Neural cell (in vitro differentiated cells): ENCODE measurements around the gene MAML2. TPM values are rescaled to one million over a fixed set of nuclear protein-coding genes. Genes with fewer than 3 reads are reported as not detected.

Experiments used
- H2AFZ ChIP-seq: fragments of 200-600, 300-800 bp; sonication (generic), shearing (Covaris generic); 2 replicates; pipeline ENCODE4 v1.6.0; 2014; ENCODE audit warnings: low read depth, mild to moderate bottlenecking, antibody characterized with exemption, low read length, moderate library complexity
- H3F3A ChIP-seq: fragments of 200-600 bp; shearing (Covaris generic); 2 replicates; pipeline ENCODE4 v1.6.1; 2016; ENCODE audit warnings: mild to moderate bottlenecking, moderate library complexity, mixed read lengths, antibody characterized with exemption, low read length; ENCODE audit not compliant: insufficient read depth, poor library complexity, severe bottlenecking
- H3K27ac ChIP-seq: fragments of 200-600, 300-800 bp; sonication (generic), shearing (Covaris generic); 2 replicates; pipeline ENCODE4 v1.5.1; 2014; ENCODE audit warnings: mild to moderate bottlenecking, low read length, moderate library complexity
- H3K27me3 ChIP-seq: fragments of 300-800, 200-600 bp; sonication (generic), shearing (Covaris generic); 2 replicates; pipeline ENCODE4 v1.6.0; 2014; ENCODE audit warnings: mild to moderate bottlenecking, low read depth, low read length, moderate library complexity; ENCODE audit not compliant: insufficient read depth
- H3K36me3 ChIP-seq: fragments of 300-800, 200-600 bp; sonication (generic), shearing (Covaris generic); 2 replicates; pipeline ENCODE4 v1.5.1; 2014; ENCODE audit warnings: mild to moderate bottlenecking, antibody characterized with exemption, low read length, moderate library complexity; ENCODE audit not compliant: insufficient read depth
- H3K4me2 ChIP-seq: fragments of 300-800, 200-600 bp; sonication (generic), shearing (Covaris generic); 2 replicates; pipeline ENCODE4 v1.6.0; 2014; ENCODE audit warnings: mild to moderate bottlenecking, low read length
- H3K4me3 ChIP-seq: fragments of 300-800, 200-600 bp; sonication (generic), shearing (Covaris generic); 2 replicates; pipeline ENCODE4 v1.5.1; 2014; ENCODE audit warnings: mild to moderate bottlenecking, low read length, moderate library complexity
- H3K79me2 ChIP-seq: fragments of 200-600 bp; shearing (Covaris generic); replicated peaks from 2 replicates; pipeline ENCODE4 v1.6.0; 2014; ENCODE audit warnings: mild to moderate bottlenecking, low read length, moderate library complexity; ENCODE audit not compliant: insufficient read depth
- H3K9ac ChIP-seq: fragments of 300-800, 200-600 bp; sonication (generic), shearing (Covaris generic); 2 replicates; pipeline ENCODE4 v1.6.1; 2016; ENCODE audit warnings: mild to moderate bottlenecking, low read length, mixed read lengths
- H3K9me2 ChIP-seq: fragments of 200-600 bp; shearing (Covaris generic); 2 replicates; pipeline ENCODE4 v1.6.1; 2016; ENCODE audit warnings: mild to moderate bottlenecking, low read length, mixed read lengths; ENCODE audit not compliant: insufficient read depth
- H3K9me3 ChIP-seq: fragments of 200-600, 300-800 bp; sonication (generic), shearing (Covaris generic); 2 replicates; pipeline ENCODE4 v1.6.1; 2016; ENCODE audit warnings: mild to moderate bottlenecking, mixed run types, low read length, moderate library complexity, mixed read lengths
- H4K20me1 ChIP-seq: fragments of 200-600 bp; shearing (Covaris generic); 2 replicates; pipeline ENCODE4 v1.6.1; 2016; ENCODE audit warnings: mild to moderate bottlenecking, mixed run types; ENCODE audit not compliant: insufficient read depth
- EP300 ChIP-seq: fragments of 450-650 bp; conservative IDR thresholded peaks from 2 replicates; pipeline ENCODE4 v1.6.1; 2014; ENCODE audit warnings: antibody characterized with exemption, mild to moderate bottlenecking, moderate library complexity; ENCODE audit not compliant: poor library complexity, severe bottlenecking
- EZH2 ChIP-seq: fragments of 200-600, 300-800 bp; shearing (Covaris generic), sonication (generic); IDR thresholded peaks from 2 replicates; pipeline ENCODE4 v1.6.1; 2014; ENCODE audit warnings: antibody characterized with exemption, low read length, borderline replicate concordance, mild to moderate bottlenecking; ENCODE audit not compliant: insufficient read depth, poor library complexity, severe bottlenecking
- MXI1 ChIP-seq: fragments of 450-650 bp; conservative IDR thresholded peaks from 2 replicates; pipeline ENCODE4 v1.6.1; 2014; ENCODE audit warnings: antibody characterized with exemption, mild to moderate bottlenecking; ENCODE audit not compliant: poor library complexity, severe bottlenecking
- POLR2AphosphoS5 ChIP-seq: IDR thresholded peaks from 2 replicates; pipeline ENCODE4 v1.6.1; 2012
- RAD21 ChIP-seq: fragments of 450-650 bp; conservative IDR thresholded peaks from 2 replicates; pipeline ENCODE4 v1.6.1; 2014; ENCODE audit warnings: antibody characterized with exemption, mild to moderate bottlenecking, moderate library complexity
- SMC3 ChIP-seq: fragments of 450-650 bp; conservative IDR thresholded peaks from 2 replicates; pipeline ENCODE4 v1.6.1; 2014; ENCODE audit warnings: antibody characterized with exemption, mild to moderate bottlenecking, moderate library complexity; ENCODE audit not compliant: poor library complexity
- TAF1 ChIP-seq: IDR thresholded peaks from 2 replicates; pipeline ENCODE4 v1.6.1; 2012; ENCODE audit warnings: low read depth
- polyA plus RNA-seq: library from polyadenylated mRNA; depleted of rRNA; stranded (reverse); fragments of >200 nt; gene quantifications from 2 replicates; pipeline ENCODE4 v1.2.3, GENCODE V29; 2014
- TF ChIP-seq, protein P1 (sequence below): fragments of 450-650 bp; IDR thresholded peaks from 2 replicates; pipeline ENCODE4 v1.5.1; 2014; ENCODE audit warnings: antibody characterized with exemption, mild to moderate bottlenecking, moderate library complexity; ENCODE audit not compliant: poor library complexity, severe bottlenecking
- TF ChIP-seq, protein P2 (sequence below): IDR thresholded peaks from 2 replicates; pipeline ENCODE4 v1.6.1; 2012; ENCODE audit warnings: borderline replicate concordance

MAML2 gene
- polyA plus RNA-seq, 1 donor from 2014 or later, result 3.6 TPM

DNA sequence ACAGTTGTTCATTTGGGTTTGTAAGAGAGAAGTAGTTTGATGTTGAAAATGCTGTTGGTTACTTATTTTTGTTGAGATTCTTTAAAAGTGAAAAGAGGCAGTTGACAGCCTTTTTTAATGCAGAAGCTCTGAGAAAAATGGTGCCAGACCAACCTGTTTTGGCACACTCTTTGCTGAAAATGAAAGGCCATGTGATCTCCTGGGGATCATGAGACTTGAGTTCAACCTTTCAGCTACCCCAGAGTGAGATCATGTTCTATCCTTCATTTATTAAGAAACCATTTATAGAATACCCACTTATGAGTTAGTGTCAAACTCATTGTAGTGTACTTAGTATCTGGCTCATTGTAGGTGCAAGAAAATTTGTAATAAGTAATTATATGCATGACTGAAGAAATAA is 196.2 kb downstream of the MAML2 start:
- Histone ChIP-seq H3K79me2 (no peaks in the 10 kb centered on the region), H4K20me1 (no peaks in the 10 kb centered on the region), H3K27ac (no peak overlapping the region), H3K4me3 (no peak overlapping the region), H2AFZ (no peak overlapping the region), H3K9me3 (no peaks in the 10 kb centered on the region), H3F3A (no peaks in the 10 kb centered on the region), H3K36me3 (no peaks in the 10 kb centered on the region), H3K27me3 (peaks cover 5% of the 10 kb centered on the region), H3K9me2 (no peaks in the 10 kb centered on the region), H3K4me2 (no peak overlapping the region), H3K9ac (no peak overlapping the region)
- TF ChIP-seq SMC3 (no peak), TAF1 (no peak), RAD21 (no peak), POLR2AphosphoS5 (no peak), EP300 (no peak), EZH2 (no peak), MXI1 (no peak)
- TF ChIP-seq, protein P1, sequence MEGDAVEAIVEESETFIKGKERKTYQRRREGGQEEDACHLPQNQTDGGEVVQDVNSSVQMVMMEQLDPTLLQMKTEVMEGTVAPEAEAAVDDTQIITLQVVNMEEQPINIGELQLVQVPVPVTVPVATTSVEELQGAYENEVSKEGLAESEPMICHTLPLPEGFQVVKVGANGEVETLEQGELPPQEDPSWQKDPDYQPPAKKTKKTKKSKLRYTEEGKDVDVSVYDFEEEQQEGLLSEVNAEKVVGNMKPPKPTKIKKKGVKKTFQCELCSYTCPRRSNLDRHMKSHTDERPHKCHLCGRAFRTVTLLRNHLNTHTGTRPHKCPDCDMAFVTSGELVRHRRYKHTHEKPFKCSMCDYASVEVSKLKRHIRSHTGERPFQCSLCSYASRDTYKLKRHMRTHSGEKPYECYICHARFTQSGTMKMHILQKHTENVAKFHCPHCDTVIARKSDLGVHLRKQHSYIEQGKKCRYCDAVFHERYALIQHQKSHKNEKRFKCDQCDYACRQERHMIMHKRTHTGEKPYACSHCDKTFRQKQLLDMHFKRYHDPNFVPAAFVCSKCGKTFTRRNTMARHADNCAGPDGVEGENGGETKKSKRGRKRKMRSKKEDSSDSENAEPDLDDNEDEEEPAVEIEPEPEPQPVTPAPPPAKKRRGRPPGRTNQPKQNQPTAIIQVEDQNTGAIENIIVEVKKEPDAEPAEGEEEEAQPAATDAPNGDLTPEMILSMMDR, result no peak
- TF ChIP-seq, protein P2, sequence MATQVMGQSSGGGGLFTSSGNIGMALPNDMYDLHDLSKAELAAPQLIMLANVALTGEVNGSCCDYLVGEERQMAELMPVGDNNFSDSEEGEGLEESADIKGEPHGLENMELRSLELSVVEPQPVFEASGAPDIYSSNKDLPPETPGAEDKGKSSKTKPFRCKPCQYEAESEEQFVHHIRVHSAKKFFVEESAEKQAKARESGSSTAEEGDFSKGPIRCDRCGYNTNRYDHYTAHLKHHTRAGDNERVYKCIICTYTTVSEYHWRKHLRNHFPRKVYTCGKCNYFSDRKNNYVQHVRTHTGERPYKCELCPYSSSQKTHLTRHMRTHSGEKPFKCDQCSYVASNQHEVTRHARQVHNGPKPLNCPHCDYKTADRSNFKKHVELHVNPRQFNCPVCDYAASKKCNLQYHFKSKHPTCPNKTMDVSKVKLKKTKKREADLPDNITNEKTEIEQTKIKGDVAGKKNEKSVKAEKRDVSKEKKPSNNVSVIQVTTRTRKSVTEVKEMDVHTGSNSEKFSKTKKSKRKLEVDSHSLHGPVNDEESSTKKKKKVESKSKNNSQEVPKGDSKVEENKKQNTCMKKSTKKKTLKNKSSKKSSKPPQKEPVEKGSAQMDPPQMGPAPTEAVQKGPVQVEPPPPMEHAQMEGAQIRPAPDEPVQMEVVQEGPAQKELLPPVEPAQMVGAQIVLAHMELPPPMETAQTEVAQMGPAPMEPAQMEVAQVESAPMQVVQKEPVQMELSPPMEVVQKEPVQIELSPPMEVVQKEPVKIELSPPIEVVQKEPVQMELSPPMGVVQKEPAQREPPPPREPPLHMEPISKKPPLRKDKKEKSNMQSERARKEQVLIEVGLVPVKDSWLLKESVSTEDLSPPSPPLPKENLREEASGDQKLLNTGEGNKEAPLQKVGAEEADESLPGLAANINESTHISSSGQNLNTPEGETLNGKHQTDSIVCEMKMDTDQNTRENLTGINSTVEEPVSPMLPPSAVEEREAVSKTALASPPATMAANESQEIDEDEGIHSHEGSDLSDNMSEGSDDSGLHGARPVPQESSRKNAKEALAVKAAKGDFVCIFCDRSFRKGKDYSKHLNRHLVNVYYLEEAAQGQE, result no peak

DNA sequence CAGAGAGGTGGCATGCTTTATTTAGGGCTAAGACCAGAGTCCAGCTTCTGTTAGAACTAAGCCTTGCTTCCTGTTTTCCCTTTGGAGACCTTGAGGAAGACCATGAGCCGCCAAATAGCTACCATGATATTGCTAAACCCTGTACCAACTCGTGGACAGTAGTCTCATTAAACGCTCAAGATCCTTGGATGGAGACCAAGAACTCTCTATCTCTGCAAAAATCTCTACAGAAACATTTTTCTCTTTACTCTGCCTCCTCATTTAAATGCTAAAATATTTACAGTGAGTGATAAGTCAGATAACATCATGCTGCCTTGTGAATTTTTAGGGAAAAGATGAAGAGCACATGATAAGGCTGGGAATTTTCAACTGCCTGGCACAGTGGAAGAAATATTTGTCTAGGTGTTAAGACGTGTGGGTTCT is 197.8 kb downstream of the MAML2 start:
- Histone ChIP-seq H3F3A (no peaks in the 10 kb centered on the region), H3K4me3 (no peak overlapping the region), H3K27ac (no peak overlapping the region), H4K20me1 (no peaks in the 10 kb centered on the region), H3K27me3 (peaks cover 9% of the 10 kb centered on the region), H3K36me3 (no peaks in the 10 kb centered on the region), H3K9me3 (no peaks in the 10 kb centered on the region), H3K9me2 (no peaks in the 10 kb centered on the region), H3K4me2 (no peak overlapping the region), H3K79me2 (no peaks in the 10 kb centered on the region), H2AFZ (no peak overlapping the region), H3K9ac (no peak overlapping the region)
- TF ChIP-seq RAD21, result no peak
- TF ChIP-seq, protein P2, result no peak
- no peak for TF ChIP-seq TAF1
- TF ChIP-seq EZH2, result no peak
- TF ChIP-seq SMC3, result no peak
- TF ChIP-seq MXI1, result no peak
- no peak for TF ChIP-seq POLR2AphosphoS5
- TF ChIP-seq, protein P1, result no peak
- no peak for TF ChIP-seq EP300
